HepG2 (cell line): ENCODE results near the gene TRAPPC1. TPM values are rescaled to one million over a fixed set of nuclear protein-coding genes. Genes with fewer than 3 reads are reported as not detected.
A peak's percentile ranks its signal among the peaks of the same experiment; 100 is the strongest.

Experiments
- ARNTL ChIP-seq: sonication (generic); formaldehyde crosslinking; IDR thresholded peaks from 2 replicates; pipeline ENCODE4 v1.4.0; 2020; ENCODE audit warnings: mild to moderate bottlenecking, missing genetic modification reagents
- CHCHD3 ChIP-seq: sonication (generic); formaldehyde crosslinking; IDR thresholded peaks from 2 replicates; pipeline ENCODE4 v1.8.0; 2022; ENCODE audit warnings: mild to moderate bottlenecking, missing genetic modification reagents, moderate library complexity
- EZH2 ChIP-seq: conservative IDR thresholded peaks from 2 replicates; pipeline ENCODE4 v1.6.1; 2012; ENCODE audit warnings: mild to moderate bottlenecking, low read depth, low read length, moderate library complexity
- GATAD2A ChIP-seq: IDR thresholded peaks from 2 replicates; pipeline ENCODE4 v1.6.1; 2016
- JUN ChIP-seq: sonication (generic); formaldehyde crosslinking; IDR thresholded peaks from 2 replicates; pipeline ENCODE4 v1.4.0; 2020; ENCODE audit warnings: mild to moderate bottlenecking, missing genetic modification reagents
- MEF2D ChIP-seq: sonication (generic); formaldehyde crosslinking; IDR thresholded peaks from 2 replicates; pipeline ENCODE4 v1.5.1; 2020; ENCODE audit warnings: mild to moderate bottlenecking, missing genetic modification reagents
- MTA1 ChIP-seq: sonication (generic); formaldehyde crosslinking; IDR thresholded peaks from 2 replicates; pipeline ENCODE4 v1.4.0; 2020; ENCODE audit warnings: missing genetic modification reagents, mild to moderate bottlenecking, borderline replicate concordance
- SCMH1 ChIP-seq: sonication (generic); formaldehyde crosslinking; IDR thresholded peaks from 2 replicates; pipeline ENCODE4 v1.9.0; 2021; ENCODE audit warnings: missing genetic modification reagents, mild to moderate bottlenecking, borderline replicate concordance
- SIN3B ChIP-seq: fragments of 150-350 bp; IDR thresholded peaks from 2 replicates; pipeline ENCODE4 v1.6.1; 2014; ENCODE audit warnings: low read length
- YY1 ChIP-seq: IDR thresholded peaks from 2 replicates; pipeline ENCODE4 v1.6.1; 2011; ENCODE audit warnings: low read length, low read depth, moderate library complexity, mild to moderate bottlenecking; ENCODE audit not compliant: insufficient read depth, insufficient replicate concordance
- ZFP90 ChIP-seq: sonication (generic); formaldehyde crosslinking; IDR thresholded peaks from 2 replicates; pipeline ENCODE4 v1.8.0; 2022; ENCODE audit warnings: missing genetic modification reagents, mild to moderate bottlenecking, inconsistent platforms, borderline replicate concordance
- ZFY ChIP-seq: sonication (generic); formaldehyde crosslinking; IDR thresholded peaks from 2 replicates; pipeline ENCODE4 v1.4.0; 2020; ENCODE audit warnings: missing genetic modification reagents
- ZNF101 ChIP-seq: sonication (generic); formaldehyde crosslinking; IDR thresholded peaks from 2 replicates; pipeline ENCODE4 v1.4.0; 2020; ENCODE audit warnings: mild to moderate bottlenecking, low read depth, missing genetic modification reagents, borderline replicate concordance
- ZNF138 ChIP-seq: sonication (generic); formaldehyde crosslinking; IDR thresholded peaks from 2 replicates; pipeline ENCODE4 v1.5.0; 2020; ENCODE audit warnings: mild to moderate bottlenecking, low read depth, missing genetic modification reagents
- ZNF17 ChIP-seq: sonication (generic); formaldehyde crosslinking; IDR thresholded peaks from 2 replicates; pipeline ENCODE4 v1.5.0; 2020; ENCODE audit warnings: mild to moderate bottlenecking, missing genetic modification reagents
- ZNF468 ChIP-seq: sonication (generic); formaldehyde crosslinking; IDR thresholded peaks from 2 replicates; pipeline ENCODE4 v1.8.0; 2022; ENCODE audit warnings: mild to moderate bottlenecking, moderate library complexity, missing genetic modification reagents
- ZNF670 ChIP-seq: sonication (generic); formaldehyde crosslinking; IDR thresholded peaks from 2 replicates; pipeline ENCODE4 v1.8.0; 2022; ENCODE audit warnings: mild to moderate bottlenecking, missing genetic modification reagents, borderline replicate concordance
- ZNF678 ChIP-seq: sonication (generic); formaldehyde crosslinking; IDR thresholded peaks from 2 replicates; pipeline ENCODE4 v1.4.0; 2020; ENCODE audit warnings: mild to moderate bottlenecking, missing genetic modification reagents
- ZNF768 ChIP-seq: sonication (generic); formaldehyde crosslinking; IDR thresholded peaks from 2 replicates; pipeline ENCODE4 v1.4.0; 2020; ENCODE audit warnings: missing genetic modification reagents
- ZNF776 ChIP-seq: sonication (generic); formaldehyde crosslinking; IDR thresholded peaks from 2 replicates; pipeline ENCODE4 v1.4.0; 2020; ENCODE audit warnings: mild to moderate bottlenecking, missing genetic modification reagents
- polyA plus RNA-seq, 8 experiments: library from polyadenylated mRNA; depleted of rRNA in 3 of 8; stranded (reverse) in 7 of 8; unstranded in 1 of 8; fragments of >200 nt; fragmentation: Illumina TruSeq in 4 of 8; extraction: Trizol in 4 of 8; gene quantifications; 2 replicates each; pipeline versions ENCODE4 v1.2.1 to v1.2.3, GENCODE V29; 2011 to 2016; ENCODE audit warnings: low read depth in 4 of 8, missing spikeins in 1 of 8, mixed read lengths in 1 of 8; ENCODE audit not compliant: insufficient read depth in 1 of 8
- total RNA-seq, 5 experiments: library from RNA; depleted of rRNA; stranded (reverse); fragments of >200 nt; fragmentation: Illumina TruSeq; extraction: Trizol; gene quantifications; 2 replicates each; pipeline ENCODE4 v1.2.3, GENCODE V29; 2016; ENCODE audit warnings: low read depth in 1 of 5
- TF ChIP-seq, protein P1 (sequence below): sonication (generic); formaldehyde crosslinking; IDR thresholded peaks from 2 replicates; pipeline ENCODE4 v1.5.0; 2020; ENCODE audit warnings: missing genetic modification reagents, mild to moderate bottlenecking, borderline replicate concordance
- TF ChIP-seq, protein P2 (sequence below): sonication (generic); formaldehyde crosslinking; IDR thresholded peaks from 2 replicates; pipeline ENCODE4 v1.4.0; 2020; ENCODE audit warnings: low read depth, mild to moderate bottlenecking, missing genetic modification reagents
- TF ChIP-seq, protein P3 (sequence below): sonication (generic); formaldehyde crosslinking; IDR thresholded peaks from 2 replicates; pipeline ENCODE4 v1.5.1; 2020; ENCODE audit warnings: mild to moderate bottlenecking, moderate library complexity, missing genetic modification reagents

The TRAPPC1 gene
- total and polyA plus RNA-seq, 2 of the 13 experiments (the other 11 are each of a cell fraction or from before 2014, with no cell fraction given): 28.1 to 44.9 TPM

DNA sequence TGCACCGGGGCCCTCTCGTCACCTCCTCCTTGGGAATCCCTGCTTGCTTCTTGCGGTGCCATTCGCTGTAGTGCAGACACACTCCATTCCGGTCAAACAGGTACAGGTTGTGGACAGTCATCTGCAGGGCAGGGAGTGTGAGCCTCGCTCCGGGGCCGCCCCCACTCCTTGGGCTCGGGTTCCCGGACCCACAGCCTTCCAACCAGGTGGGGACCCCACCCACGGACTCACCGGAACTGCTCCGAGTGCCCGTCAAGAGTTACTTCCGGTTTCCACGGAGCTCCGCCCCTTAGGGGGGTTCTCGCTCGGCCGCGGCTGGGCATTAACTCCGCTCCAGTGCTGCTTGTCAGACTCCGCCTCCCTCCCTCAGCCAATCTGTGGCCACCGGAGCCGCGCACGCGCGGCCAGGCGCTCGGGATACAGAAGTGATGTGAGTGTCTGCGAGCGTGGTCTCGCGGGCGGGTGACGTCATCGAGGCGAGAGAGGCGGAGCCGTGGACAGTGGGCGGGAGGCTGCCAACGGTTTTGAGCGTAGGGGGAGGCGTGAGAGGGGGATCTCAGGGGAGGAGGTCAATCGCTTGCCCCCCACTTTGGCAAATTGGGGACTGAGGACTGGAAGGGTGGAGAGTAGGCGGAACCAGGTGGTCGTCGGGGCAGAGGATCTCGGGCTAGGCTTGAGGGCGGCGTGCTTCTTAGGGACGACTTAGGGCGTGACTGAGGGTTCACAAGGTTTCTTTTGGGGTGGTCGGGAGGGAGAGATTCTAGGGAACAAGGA, at the start of gene TRAPPC1, which contains the start of gene CNTROB (continued):
- TF ChIP-seq ZNF468 (CRISPR knock-in tag) (no peak), SIN3B (no peak), ZNF101 (CRISPR knock-in tag) (no peak), ZNF138 (CRISPR knock-in tag) (no peak), ZFY (CRISPR knock-in tag) (peak; percentile 80), ZNF670 (CRISPR knock-in tag) (0 out of 2 replicates have a peak, but pooled peaks have one; percentile 29), MTA1 (CRISPR knock-in tag) (no peak; the same call in 1 of the 2 replicates), JUN (CRISPR knock-in tag) (peak; percentile 67; the same call in 1 of the 2 replicates), YY1 (peak; percentile 7), GATAD2A (CRISPR knock-in tag) (peak; percentile 46; the same call in 1 of the 2 replicates), ZFP90 (CRISPR knock-in tag) (peak; percentile 52; the same call in 1 of the 2 replicates), SCMH1 (CRISPR knock-in tag) (no peak), ZNF678 (CRISPR knock-in tag) (0 out of 2 replicates have a peak, but pooled peaks have one; percentile 47), EZH2 (no peak), ZNF17 (CRISPR knock-in tag) (no peak), CHCHD3 (CRISPR knock-in tag) (no peak), ARNTL (CRISPR knock-in tag) (no peak; the same call in 1 of the 2 replicates), ZNF776 (CRISPR knock-in tag) (0 out of 2 replicates have a peak, but pooled peaks have one; percentile 20), MEF2D (CRISPR knock-in tag) (no peak), ZNF768 (no peak)
- TF ChIP-seq, protein P1, sequence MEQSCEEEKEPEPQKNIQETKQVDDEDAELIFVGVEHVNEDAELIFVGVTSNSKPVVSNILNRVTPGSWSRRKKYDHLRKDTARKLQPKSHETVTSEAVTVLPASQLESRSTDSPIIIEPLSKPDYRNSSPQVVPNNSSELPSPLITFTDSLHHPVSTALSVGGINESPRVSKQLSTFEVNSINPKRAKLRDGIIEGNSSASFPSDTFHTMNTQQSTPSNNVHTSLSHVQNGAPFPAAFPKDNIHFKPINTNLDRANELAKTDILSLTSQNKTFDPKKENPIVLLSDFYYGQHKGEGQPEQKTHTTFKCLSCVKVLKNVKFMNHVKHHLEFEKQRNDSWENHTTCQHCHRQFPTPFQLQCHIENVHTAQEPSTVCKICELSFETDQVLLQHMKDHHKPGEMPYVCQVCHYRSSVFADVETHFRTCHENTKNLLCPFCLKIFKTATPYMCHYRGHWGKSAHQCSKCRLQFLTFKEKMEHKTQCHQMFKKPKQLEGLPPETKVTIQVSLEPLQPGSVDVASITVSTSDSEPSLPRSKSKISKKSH (CRISPR knock-in tag): peak; percentile 35; the same call in 1 of the 2 replicates
- TF ChIP-seq, protein P2, sequence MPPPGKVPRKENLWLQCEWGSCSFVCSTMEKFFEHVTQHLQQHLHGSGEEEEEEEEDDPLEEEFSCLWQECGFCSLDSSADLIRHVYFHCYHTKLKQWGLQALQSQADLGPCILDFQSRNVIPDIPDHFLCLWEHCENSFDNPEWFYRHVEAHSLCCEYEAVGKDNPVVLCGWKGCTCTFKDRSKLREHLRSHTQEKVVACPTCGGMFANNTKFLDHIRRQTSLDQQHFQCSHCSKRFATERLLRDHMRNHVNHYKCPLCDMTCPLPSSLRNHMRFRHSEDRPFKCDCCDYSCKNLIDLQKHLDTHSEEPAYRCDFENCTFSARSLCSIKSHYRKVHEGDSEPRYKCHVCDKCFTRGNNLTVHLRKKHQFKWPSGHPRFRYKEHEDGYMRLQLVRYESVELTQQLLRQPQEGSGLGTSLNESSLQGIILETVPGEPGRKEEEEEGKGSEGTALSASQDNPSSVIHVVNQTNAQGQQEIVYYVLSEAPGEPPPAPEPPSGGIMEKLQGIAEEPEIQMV: no peak
- TF ChIP-seq, protein P3, sequence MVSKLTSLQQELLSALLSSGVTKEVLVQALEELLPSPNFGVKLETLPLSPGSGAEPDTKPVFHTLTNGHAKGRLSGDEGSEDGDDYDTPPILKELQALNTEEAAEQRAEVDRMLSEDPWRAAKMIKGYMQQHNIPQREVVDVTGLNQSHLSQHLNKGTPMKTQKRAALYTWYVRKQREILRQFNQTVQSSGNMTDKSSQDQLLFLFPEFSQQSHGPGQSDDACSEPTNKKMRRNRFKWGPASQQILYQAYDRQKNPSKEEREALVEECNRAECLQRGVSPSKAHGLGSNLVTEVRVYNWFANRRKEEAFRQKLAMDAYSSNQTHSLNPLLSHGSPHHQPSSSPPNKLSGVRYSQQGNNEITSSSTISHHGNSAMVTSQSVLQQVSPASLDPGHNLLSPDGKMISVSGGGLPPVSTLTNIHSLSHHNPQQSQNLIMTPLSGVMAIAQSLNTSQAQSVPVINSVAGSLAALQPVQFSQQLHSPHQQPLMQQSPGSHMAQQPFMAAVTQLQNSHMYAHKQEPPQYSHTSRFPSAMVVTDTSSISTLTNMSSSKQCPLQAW: no peak; the same call in none of the 2 replicates
